NCI-H446 (cell line): ENCODE results near the gene CHCHD2.
"Not testable (repeated sequence)": the region's sequence is repeated elsewhere in the genome, so short reads cannot be mapped to it uniquely, and the experiment has no call there.

Experiments used
- DNase-seq, 2 experiments: peaks; one replicate each; lab custom pipeline; 2025; lab: John Stamatoyannopoulos, UW

CHCHD2 gene

GRCh38 chr7:56106108-56107073, at the start of gene CHCHD2:
Gene CHCHD2 (minus strand): TSS chr7:56106476. CDS start chr7:56106413, 63 bp downstream.
- peak; percentile 98 to 99 for DNase-seq

GRCh38 chr7:56131062-56131461, 24.8 kb upstream of the CHCHD2 start:
- not testable (repeated sequence) for DNase-seq

GRCh38 chr7:56127241-56127975, 21.1 kb upstream of the CHCHD2 start:
- no peak for DNase-seq

- DNase-seq = no peak
These were observed 19.6 kb upstream of the CHCHD2 start for GRCh38 chr7:56125831-56126230.

GRCh38 chr7:56124981-56125380, 18.7 kb upstream of the CHCHD2 start:
- DNase-seq = no peak

- DNase-seq = no peak
These were observed 15.2 kb upstream of the CHCHD2 start for GRCh38 chr7:56121440-56121839.

- DNase-seq = no peak
These were observed 9.7 kb upstream of the CHCHD2 start, which contains the start of gene NUPR2 for GRCh38 chr7:56115852-56116538. Gene NUPR2 (minus strand): TSS chr7:56116417. CDS start chr7:56116314, 103 bp downstream.

GRCh38 chr7:56112244-56112643, 6.0 kb upstream of the CHCHD2 start:
- not testable (repeated sequence) for DNase-seq

- no peak for DNase-seq
These were observed 4.3 kb upstream of the CHCHD2 start for GRCh38 chr7:56110611-56111010.

GRCh38 chr7:56107954-56108258, 1.6 kb upstream of the CHCHD2 start:
- no peak for DNase-seq

- DNase-seq = no peak
These were observed 768 bp downstream of the CHCHD2 start for GRCh38 chr7:56105508-56105907.

GRCh38 chr7:56104138-56104537, 2.1 kb downstream of the CHCHD2 start:
- not testable (repeated sequence) for DNase-seq

GRCh38 chr7:56099653-56100052, 6.6 kb downstream of the CHCHD2 start:
- no peak for DNase-seq

- DNase-seq = not testable (repeated sequence)
These were observed 7.9 kb downstream of the CHCHD2 start for GRCh38 chr7:56098187-56099008.

GRCh38 chr7:56097700-56098099, 8.6 kb downstream of the CHCHD2 start:
- DNase-seq = peak in 1 of 2 experiments; percentile 33

GRCh38 chr7:56092789-56093531, 13.3 kb downstream of the CHCHD2 start, which contains the start of gene PHKG1:
Gene PHKG1 (minus strand): TSS chr7:56092952. CDS start chr7:56088941, 4,011 bp downstream.
- peak; percentile 82 to 92 for DNase-seq

GRCh38 chr7:56092388-56092787, 13.9 kb downstream of the CHCHD2 start:
- DNase-seq = not testable (repeated sequence)

GRCh38 chr7:56091591-56091990, 14.7 kb downstream of the CHCHD2 start:
- peak; percentile 65 to 87 for DNase-seq

- DNase-seq = no peak
These were observed 18.8 kb downstream of the CHCHD2 start for GRCh38 chr7:56087445-56087844.

GRCh38 chr7:56086761-56087160, 19.5 kb downstream of the CHCHD2 start:
- DNase-seq = no peak
